GM21528 (cell line): ENCODE results near the gene VGF.
"Not testable (repeated sequence)": the region's sequence is repeated elsewhere in the genome, so short reads cannot be mapped to it uniquely, and the experiment has no call there.

Source experiments
- ATAC-seq: cut with Tn5 transposase; IDR thresholded peaks from one replicate; pipeline ENCODE4 v1.9.1; 2021; ENCODE audit warnings: mild to moderate bottlenecking, moderate library complexity; ENCODE audit not compliant: unreplicated experiment, low FRiP score

The VGF gene

GRCh38 chr7:101165075-101165957 is at the start of gene VGF:
TSS of gene VGF (minus strand) at chr7:101165569. CDS start at chr7:101164843, 726 bp downstream.
- peak; percentile 60 for ATAC-seq

- ATAC-seq = no peak
Measured at GRCh38 chr7:101212014-101212413, 46.6 kb upstream of the VGF start.

GRCh38 chr7:101211501-101211900 is 46.1 kb upstream of the VGF start:
- ATAC-seq = no peak

- no peak for ATAC-seq
Measured at GRCh38 chr7:101210143-101210542, 44.8 kb upstream of the VGF start.

GRCh38 chr7:101208794-101209193 is 43.4 kb upstream of the VGF start:
- ATAC-seq = no peak

- no peak for ATAC-seq
Measured at GRCh38 chr7:101207459-101207858, 42.1 kb upstream of the VGF start.

- no peak for ATAC-seq
Measured at GRCh38 chr7:101206665-101207042, 41.3 kb upstream of the VGF start.

GRCh38 chr7:101205901-101206664 is 40.7 kb upstream of the VGF start:
- no peak for ATAC-seq

- not testable (repeated sequence) for ATAC-seq
Measured at GRCh38 chr7:101203740-101204738, 38.7 kb upstream of the VGF start.

- ATAC-seq = no peak
Measured at GRCh38 chr7:101202603-101202918, 37.2 kb upstream of the VGF start.

- ATAC-seq = no peak
Measured at GRCh38 chr7:101201695-101202602, 36.6 kb upstream of the VGF start.

- no peak for ATAC-seq
Measured at GRCh38 chr7:101200862-101201599, 35.7 kb upstream of the VGF start, which contains the start of gene MOGAT3. TSS of gene MOGAT3 (minus strand) at chr7:101201036. CDS start at chr7:101200854, 182 bp downstream.

- no peak for ATAC-seq
Measured at GRCh38 chr7:101200504-101200861, 35.1 kb upstream of the VGF start.

GRCh38 chr7:101199522-101199921 is 34.2 kb upstream of the VGF start:
- ATAC-seq = not testable (repeated sequence)

- ATAC-seq = no peak
Measured at GRCh38 chr7:101198476-101198875, 33.1 kb upstream of the VGF start.

GRCh38 chr7:101197991-101198390 is 32.6 kb upstream of the VGF start:
- ATAC-seq = no peak

- no peak for ATAC-seq
Measured at GRCh38 chr7:101195884-101196283, 30.5 kb upstream of the VGF start.

- no peak for ATAC-seq
Measured at GRCh38 chr7:101189109-101189508, 23.7 kb upstream of the VGF start.
